NCI-H226 (cell line): Measurements from ENCODE around the gene HIC1.

Source experiments
- DNase-seq: peaks from one replicate; pipeline ENCODE4 v3.0.0-alpha.2; 2015

The HIC1 gene

DNA sequence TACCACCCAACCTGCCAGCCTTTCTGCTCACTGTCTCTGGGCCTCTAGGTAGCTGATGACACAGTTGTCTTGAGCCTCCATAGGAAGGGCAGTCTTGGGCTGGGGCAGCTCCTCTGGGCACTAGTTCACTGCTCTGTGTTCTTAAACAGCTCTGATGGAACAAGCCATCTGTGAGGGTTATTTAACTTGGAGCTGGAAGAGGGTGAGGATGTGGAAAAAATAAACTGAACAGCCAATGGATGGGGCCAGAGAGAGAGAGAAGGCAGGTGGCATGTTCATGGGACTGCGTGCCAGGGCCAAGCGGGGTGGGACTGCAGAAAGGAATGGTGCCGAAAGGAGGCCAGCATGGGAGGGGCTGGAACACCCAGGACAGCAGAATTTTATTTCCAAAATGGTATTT is 52.6 kb downstream of the HIC1 start:
- no peak for DNase-seq

- DNase-seq = no peak
Observed at GRCh38 chr17:2108170-2108569, 53.3 kb downstream of the HIC1 start.

DNA sequence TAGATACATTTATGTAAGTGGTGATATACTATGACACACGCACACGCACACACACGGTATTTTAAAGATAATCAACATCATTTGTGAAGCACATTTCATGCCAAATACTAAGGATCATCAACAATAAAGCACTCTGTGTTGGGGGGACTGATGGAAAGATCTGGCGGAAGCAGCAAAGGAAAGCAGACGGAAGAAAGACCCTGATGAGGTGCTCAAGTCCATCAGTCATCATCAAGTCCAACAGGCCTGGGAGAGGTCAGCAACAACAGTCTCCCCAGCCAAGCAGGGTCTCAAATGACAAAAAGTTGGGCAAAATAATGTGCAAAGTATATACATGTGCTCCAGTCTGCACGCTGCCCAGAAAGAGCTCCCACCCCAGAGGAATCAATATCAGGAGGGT is 55.5 kb downstream of the HIC1 start:
- no peak for DNase-seq

- DNase-seq = no peak
Observed at GRCh38 chr17:2111691-2112090, 56.8 kb downstream of the HIC1 start.
